Kidney capillary endothelial cell (primary cell): ENCODE results near the gene NRXN3.

Source experiments
- DNase-seq: peaks from one replicate; pipeline ENCODE4 v3.0.0-alpha.2; 2018; ENCODE audit warnings: low spot score

NRXN3 gene

DNA sequence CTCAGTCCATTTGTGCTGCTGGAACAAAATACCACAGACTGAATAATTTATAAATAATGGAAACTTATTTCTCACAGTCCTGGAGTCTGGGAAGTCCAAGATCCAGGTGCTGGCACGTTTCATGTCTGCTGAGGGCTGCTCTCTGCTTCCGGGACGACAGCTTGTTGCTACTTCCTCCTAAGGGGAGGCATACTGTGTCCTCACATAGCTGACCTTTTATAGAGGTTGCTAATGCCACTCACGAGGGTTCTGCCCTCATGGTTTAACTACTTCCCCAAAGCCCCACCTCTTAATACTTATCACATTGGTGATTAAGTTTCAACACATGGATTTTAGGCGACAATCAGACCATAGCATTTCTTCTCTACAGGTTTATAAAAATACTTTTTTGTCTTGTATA is 411.1 kb downstream of the NRXN3 start:
- DNase-seq = no peak

DNA sequence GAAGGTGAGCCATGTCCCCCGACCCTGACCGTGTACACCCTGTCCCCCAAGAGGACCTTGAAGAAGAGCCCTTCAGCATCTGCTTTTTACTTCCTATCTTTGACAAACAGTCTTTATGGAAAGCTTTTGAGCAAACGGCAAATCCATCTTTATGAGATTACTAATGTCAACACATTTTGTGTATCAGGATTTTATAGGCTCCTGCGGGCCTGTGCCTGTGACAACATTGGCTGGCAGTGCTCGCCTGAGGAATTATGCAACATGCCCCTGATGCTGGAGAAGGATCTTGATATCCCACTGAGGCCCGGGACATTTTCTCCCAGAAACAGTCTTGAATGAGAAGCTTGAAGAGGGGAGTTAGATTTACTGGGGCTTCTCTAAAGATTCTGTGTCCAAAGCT is 416.5 kb downstream of the NRXN3 start:
- DNase-seq = no peak

DNA sequence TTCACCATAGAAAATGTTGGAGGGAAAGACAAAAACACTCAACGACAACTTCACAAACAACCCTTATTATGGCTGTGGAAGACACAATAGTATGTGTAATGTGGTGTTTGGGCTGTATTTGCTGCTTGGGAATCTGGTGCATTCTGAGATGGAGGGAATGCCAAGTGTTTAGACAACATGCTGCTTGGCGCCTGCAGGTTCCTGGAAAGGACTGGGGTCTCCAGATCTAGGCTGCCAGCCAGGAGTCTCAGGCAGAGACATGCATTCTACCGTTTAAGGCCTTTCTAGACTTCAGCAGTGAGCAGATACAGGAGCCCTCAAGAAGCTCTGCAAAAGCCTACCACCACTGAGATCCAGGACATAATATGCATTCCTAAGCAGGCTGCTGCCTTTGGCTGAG is 418.7 kb downstream of the NRXN3 start:
- no peak for DNase-seq

DNA sequence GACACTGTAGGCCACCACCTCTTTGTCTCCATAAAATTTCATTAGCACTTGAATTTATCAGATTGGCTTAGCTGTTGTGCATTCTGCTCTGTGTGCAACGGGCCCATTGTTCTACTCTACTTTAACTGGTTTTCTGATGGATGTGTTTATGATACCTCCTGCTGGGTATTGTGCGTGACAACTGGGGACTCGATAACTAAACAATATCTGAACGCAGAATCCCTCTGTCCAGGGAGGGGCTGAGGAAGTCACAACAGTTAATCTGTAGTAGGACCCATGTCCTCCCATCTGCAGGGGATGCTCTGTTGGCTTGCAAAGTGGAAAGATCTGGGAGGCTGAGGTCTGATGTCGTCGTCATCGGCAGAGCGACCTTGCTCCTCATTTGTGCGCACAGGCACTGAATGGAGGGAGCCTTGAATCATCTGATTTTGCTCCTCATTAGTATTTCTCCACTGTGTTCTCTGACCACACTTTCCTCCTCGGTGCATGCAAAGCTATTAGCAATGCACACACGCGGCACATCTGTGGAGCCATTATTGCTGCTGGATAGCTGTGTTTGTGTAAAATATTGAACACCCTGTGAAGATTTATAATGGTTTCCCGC is 422.5 kb downstream of the NRXN3 start:
- no peak for DNase-seq

DNA sequence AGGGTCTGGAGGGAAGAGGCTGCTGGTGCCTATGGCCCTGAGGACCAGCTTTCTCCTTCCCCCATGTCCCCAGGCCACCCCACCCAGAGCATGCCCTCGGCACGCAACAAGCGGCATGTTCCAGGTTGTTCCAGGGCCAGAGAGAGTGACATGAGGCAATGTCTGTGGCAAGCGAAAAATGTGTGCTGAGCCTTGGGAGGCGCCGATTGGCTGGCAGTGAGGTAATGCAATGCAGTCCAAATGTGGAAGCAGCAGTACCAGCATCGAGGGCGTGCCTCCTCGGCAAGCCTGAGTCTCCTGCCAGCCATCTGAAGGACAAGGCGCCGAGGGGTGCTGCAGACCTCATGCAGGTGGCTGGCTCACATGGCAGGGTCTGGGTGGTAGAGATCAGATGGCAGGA is 423.8 kb downstream of the NRXN3 start:
- DNase-seq = no peak

DNA sequence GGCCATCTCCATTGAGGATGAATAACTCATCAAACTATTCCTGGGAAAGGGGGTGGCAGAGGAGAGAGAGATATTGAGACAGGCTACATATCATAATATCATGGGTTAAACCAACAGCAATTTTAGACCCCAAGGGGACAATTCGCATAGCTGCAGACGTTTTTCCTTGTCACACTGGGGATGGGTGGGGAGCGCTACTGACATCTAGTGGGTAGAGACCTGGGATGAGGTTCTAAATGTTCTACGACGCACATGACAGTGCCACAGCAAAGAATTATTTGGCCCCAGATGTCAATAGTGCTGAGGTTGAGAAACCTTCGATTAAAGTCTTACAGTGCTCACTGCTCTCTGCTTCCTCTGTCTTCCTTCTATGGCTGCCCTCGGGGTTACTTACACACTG is 425.6 kb downstream of the NRXN3 start:
- DNase-seq = no peak

DNA sequence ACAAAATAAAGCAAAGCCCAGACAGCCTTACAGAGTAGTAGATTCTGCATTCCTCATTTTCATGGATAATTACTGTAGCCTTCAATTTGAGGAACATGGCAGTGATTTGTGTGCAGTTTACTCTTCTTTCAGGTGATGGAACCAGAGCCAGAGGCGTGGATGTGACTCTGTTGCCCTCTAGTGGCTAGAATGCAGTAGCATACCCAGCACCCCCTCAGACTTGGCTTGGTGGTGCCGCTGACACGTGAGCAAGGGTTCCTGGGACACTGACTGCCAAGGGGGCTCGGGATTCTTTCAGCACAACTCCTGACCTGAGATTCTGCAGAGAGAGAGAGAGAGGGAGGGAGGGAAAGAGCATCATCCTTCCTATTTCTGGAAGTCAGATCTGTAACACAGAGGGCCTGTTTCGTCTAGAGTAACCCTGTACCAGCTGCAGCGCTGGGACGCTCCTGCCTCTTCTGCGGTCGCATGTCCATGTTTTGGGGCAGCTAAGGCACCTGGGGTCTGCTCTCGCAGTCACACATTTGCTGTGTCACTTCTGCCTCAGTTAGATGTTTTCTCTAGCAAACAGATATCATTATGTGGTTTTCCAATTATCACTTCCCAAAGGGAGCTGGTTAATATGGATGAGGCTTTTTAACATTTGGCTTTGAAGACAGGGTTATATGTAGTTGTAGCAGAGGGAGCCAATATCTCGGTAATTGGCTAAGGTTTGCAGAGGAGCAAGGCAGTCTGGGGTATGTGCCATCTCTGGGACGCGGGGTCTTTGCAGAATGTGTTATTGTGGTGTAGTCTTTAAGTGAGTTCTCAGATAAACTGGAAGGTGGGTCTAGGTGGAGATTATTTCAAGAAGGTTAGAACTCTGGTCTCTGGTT is 428.1 kb downstream of the NRXN3 start:
- DNase-seq = peak; percentile 51

DNA sequence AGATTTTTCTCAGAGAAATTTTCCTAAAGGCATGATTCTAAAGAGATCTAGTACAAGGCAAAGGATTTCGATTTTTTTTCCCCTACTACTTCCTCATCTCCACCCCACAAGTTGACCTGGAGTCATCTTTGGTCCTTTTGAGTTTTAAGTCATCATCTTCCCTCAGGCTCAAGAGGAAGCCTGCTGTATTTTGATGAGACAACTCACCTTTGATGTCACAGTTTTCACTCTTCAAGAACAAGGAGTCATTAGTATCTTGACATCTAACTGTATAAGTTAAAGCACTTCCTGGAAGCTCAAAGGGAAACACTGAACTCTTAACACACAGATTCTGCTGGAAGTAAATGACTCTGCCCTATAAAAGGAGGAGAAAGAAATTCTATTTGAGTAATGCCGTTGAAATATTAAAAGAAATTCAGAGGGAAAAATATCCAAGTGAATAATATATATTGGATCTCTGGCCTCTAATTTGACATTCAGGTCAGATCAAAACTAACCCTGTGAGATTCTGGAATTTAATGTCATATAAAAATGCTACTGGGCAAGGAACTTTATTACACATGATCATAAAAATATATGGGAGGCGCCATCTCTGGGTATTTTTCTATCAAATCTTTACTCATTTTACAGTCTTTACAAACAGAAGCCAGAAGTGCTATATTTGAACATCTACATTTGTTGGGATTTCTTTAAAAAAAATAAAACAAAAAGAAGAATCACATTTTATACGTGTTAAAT is 435.0 kb downstream of the NRXN3 start:
- DNase-seq = peak; percentile 11

DNA sequence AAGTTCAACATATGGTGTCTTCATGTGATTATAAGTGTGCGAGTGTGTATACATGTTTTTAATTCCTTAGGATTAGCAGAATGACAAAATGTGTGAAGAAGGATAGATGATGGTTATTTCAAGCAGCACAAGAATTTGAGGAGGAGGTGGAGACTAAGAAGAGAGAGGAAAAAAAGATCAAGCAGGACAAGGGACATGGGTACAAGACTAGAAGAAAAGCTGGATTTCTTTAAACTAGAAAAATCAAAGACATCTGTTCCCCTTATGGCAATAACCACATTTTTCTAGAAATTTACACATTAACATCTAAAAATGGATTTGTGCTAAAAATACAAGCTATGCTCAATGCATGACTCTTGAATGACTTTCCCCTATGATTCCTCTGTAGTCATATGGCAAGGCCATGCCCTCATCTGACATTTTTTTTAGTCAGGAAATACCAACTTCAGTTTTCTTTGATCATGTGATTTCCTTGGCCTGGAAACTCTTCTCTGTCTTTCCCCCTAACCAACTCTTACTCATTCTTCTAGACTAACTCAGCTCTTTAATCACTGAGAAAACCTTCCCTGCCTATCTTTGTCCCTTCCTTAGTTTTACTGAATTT is 435.8 kb downstream of the NRXN3 start:
- peak; percentile 86 for DNase-seq

DNA sequence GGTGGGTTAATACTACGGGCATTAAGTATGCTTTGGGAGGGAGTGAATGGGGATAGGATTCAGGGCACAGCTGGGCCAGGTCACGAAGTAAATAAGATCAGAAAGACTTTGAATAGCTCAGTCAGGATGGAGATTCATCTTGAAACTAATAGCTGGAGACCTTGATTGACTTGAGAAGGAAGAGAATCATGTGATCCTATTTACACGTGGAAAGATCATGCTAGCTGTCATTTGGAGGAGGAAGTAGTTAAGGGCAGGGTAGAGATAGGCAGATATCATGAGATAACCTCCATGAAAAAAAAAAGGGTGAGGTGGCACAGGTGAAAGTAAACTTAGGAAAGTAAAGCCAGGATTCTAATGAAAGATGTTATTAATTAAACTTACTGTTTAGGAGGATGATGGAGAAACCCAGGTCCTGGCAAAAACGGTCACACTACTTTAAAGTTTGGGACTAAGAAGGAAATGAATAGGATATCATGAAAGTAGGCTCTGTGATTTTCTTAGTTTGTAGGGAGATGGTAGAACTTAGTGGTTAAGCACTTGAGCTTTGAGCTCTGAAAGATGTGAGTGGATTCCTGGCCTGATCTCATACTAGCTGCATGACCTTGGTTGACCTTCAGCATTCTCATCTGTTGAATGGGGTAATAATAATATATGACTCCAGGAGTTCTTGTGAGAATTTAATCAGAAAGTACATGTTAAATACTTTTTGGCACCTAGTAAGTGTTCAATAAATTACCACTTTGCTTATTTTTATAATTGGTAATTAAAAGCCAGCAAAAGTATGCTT is 439.0 kb downstream of the NRXN3 start:
- no peak for DNase-seq

DNA sequence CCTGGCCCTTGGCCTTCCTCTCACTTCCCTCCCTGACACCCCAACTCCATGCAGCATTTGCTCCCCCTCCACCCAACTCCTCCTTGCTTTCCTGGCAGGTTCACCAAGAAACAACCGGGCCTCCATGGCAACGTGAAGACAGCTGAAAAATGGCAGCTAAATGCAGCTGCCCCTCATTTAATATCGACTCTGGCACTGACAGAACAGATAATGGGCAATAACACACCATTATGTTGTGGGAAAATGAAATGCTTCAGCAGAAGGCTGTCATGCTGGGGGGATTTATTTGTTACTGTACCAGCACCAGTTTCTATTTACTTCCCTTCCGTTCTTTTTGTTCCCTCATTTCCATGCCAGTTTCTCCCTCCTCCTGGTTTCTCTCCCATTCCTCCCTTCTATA is 440.8 kb downstream of the NRXN3 start:
- no peak for DNase-seq

DNA sequence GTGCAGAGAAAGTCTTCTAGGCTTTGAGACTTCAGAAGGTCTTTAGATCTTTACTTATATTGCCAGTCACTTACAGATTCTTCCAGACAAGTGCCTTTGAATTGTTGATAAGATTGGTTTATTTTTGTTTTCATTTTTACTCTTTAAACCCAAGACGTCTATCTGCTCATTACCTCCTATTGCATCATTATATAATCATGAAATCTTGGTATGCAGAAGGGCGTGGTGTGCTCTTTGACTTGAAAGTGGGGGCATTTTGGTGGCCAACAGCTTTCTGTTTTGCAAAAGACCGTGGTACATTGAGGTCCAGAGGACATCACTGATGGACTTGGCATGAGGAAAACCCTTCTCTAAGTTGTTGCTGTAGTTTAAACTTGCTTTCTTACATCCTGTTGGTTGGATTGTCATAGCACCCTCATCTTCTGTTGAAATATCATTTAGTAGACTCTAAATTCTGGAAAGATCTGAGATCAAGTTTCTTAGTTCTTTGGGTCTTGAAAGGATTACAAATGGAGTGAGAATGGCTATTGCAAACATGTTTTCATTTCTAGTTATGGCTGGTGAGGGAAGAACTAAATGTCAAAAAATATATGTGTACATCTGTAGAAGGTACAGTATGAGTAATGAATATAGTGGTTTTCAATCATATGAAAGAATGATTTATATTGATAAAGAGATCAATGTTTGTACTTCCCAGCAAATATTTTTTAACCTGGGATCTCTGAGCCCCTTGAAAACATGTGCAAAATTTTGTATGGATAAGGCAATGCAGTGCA is 441.8 kb downstream of the NRXN3 start:
- no peak for DNase-seq

DNA sequence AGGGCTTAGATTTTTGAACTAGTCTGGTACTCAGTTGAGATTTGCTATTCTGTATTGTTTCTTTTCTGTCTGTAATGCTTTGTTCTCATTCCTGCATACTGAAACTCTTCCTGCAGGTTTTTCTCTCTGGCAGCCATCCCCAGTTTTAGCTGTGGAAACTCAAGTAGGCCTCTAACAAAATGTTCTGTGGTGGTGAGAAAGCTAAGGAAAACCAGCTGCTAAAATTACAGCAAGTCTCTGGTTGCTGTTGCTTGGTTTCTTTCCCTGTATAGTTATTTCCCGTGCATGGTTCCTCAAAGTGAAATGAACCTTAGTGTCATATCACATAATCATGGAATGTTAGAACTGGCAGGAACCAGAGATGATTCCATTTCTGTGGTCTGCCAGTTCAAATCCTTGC is 442.5 kb downstream of the NRXN3 start:
- no peak for DNase-seq

DNA sequence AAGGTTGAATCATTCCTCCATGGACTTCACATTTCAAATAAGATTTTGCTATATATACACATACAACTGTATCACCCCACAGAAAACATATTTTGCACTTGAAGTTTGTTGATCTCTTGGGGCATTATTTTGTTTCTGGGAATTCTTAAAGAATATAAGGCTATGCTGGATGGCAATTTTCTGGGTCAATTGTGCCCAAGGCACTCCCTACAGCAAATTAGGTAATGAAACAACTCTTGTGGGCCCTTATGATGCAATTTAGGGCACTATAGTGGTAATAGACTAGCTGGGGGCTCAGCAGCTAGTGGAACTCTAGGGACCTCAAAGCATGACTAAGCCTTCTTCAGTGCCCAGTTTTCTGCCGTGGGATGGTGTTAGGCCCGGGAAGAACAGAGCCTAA is 444.4 kb downstream of the NRXN3 start:
- DNase-seq = no peak

DNA sequence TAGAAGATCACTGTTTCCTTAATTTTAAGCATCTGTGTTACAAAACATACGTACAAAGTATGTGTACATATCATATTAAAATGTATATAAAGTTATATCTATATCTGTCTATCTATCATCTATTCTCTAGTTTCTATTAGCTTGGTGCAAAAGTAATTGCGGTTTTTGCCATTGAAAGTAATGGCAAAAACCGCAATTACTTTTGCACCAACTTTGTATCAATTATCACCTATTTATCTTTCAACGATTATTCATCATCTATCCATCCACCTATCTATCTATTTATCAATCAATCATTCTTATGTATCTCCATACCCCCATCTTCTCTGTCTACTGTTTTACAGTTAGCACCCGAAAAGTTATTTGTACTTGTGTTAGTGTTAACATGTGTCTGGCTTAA is 447.6 kb downstream of the NRXN3 start:
- DNase-seq = no peak

DNA sequence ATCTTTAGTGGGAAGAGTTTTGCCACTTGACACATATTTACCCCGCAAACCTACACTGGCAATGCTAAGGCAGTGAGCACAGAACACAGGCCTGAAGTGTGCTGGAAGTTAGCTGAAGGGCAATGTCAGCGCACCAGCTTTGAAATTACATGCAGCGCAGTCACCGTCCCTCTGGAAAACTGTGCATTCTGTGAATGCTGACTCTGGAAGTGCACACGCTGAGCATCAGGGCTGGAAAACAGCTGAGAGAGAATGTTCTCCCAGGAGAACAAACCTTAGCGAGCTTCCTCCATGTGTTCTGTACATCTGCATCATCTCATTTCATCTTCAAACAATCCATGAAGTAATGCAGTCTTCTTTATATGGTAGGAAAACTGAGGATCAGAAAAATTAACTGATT is 448.2 kb downstream of the NRXN3 start:
- no peak for DNase-seq

DNA sequence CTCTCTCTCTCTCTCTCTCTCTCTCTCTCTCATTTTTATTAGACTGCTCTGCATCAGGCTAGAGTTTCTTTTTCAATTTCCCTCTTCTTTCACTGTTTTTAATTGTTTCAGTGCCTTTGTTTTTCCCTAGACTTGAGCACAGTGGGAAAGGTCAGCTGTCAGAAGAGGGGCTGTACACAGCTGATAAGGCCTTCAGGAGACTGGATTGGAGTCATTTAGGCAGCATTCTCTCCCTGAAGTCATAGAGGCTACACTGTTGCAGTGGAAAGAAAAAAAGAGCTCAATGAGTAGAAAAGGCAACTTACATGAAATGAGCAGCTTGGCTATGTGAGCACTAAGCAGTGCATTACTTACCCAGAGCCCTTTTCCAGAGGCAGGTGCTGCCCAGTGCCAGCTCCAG is 456.9 kb downstream of the NRXN3 start:
- DNase-seq = no peak

DNA sequence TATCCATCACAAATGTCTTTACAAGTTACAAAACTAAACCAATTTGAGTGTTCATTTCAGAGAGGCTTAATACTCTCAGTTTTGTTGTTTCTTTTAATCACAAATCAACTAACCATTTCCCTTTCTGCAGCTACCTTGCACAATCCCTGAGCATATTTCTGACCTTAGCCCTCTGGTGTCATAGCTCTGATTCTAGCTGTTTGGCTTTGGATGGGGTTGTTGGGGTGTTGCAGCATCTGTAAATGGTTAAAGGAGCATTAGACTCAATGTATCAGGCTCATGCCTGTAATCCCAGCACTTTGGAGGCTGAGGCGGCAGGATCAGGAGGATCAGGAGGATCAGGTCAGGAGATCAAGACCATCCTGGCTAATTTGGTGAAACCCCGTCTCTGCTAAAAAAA is 461.4 kb downstream of the NRXN3 start:
- no peak for DNase-seq

DNA sequence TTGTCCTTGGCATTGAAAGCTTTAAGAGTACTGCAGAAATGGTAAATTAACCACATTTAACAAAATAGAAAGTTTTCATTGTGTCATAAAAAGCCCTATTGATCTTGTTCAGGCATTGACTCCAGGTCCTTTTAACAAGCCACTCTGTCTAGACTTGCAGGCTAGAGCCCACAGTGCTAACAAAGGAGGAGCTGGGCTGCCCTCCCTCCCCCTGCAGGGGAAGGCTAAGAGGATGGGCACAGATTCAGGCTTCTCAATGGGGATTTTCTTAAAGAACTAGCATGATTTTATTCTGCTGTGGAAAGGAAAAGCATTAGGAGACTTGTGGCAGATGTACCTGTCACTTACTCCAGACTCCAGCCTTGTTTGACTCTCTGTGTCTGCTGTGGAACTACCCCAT is 463.6 kb downstream of the NRXN3 start:
- DNase-seq = no peak

DNA sequence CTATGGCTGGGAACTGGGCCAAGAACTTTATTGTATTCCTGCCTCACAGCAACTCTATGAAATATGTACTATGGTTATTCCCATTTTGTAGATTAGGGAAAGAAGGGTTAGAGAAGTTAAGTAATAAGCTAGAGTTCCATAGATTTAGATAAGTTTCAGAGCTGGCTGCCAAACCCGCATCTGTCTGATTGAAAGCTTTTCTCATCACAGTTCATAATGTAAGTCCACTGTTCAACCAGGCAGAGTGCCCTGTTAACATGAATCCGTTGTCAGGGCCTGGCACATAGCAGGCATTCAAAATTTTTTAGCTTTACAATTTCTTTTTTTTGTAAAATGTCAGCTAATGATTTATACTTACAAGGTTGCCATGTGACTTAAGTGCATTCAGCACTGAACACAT is 467.3 kb downstream of the NRXN3 start:
- DNase-seq = no peak

DNA sequence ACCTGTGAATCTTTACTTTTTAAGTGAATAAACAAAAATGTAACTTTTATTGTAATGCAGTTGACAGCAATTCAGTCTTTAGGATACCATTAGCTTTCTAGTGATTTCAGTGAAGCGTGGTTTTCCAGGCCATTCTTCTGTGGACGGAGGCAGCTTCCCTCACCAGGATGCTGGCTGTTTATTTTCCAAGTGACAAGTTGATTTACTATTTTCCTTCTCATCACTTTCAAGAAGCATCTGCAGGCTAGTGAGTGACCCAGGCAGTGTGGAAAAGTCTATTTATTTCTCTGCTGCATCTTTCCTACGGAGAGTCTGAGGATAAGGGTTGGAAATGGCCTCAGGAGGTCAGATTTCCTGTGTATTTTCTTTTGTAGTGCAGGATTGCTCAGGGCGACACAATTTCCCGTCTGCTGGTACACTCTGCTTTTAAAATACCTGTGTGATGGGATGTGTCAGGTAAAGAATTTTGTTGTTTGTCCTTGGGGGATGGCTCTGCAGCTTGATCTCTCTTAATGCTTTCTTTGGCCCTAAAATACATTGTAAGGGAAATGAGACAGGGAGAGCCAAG is 467.8 kb downstream of the NRXN3 start:
- no peak for DNase-seq
